ENCODE measurements around the gene IGF2R.

- TF ChIP-seq CTCF (IDR thresholded peaks at IDR 0.05; ENCODE audit: low read depth, low read length) (no peak), EZH2phosphoT487 (IDR thresholded peaks at IDR 0.05; ENCODE audit: low read depth) (no peak)
These were observed 99.5 kb downstream of the IGF2R start for GRCh38 chr6:160068346-160068745.
